HEK293 (cell line): ENCODE measurements around the gene RBM10.

ENCODE experiments used
- CTCF ChIA-PET: fragments of 350-600 bp; formaldehyde crosslinking; extraction: SDS; loops from one replicate; lab custom pipeline; 2021; ENCODE audit warnings: antibody characterized with exemption; lab: Yijun Ruan, JAX
- POLR2A ChIA-PET: fragments of 300-600 bp; formaldehyde crosslinking; extraction: SDS; loops from one replicate; lab custom pipeline; 2020; ENCODE audit warnings: antibody characterized with exemption, inconsistent platforms; lab: Yijun Ruan, JAX
- H3K27ac ChIP-seq: fragments of 200-500 bp; sonication (Bioruptor generic); 2 replicates; pipeline ENCODE4 v1.5.1; 2014; ENCODE audit warnings: low read depth, low read length, control low read depth, inconsistent platforms; ENCODE audit errors: extremely low read depth
- H3K36me3 ChIP-seq, 2 experiments: fragments of 200-500 bp in 1 of 2; sonication (Bioruptor generic) in 1 of 2; 1 replicate in 1 of 2; 2 replicates in 1 of 2; pipeline ENCODE4 v1.5.1; 2014 to 2017; ENCODE audit warnings: inconsistent platforms in 2 of 2, low read length in 2 of 2; ENCODE audit not compliant: control insufficient read depth in 2 of 2, insufficient read depth in 1 of 2
- H3K4me1 ChIP-seq: fragments of 200-500 bp; sonication (Bioruptor generic); 2 replicates; pipeline ENCODE4 v1.5.1; 2014; ENCODE audit warnings: mild to moderate bottlenecking, low read length, inconsistent platforms; ENCODE audit not compliant: control insufficient read depth, insufficient read depth
- H3K4me3 ChIP-seq: 2 replicates; pipeline ENCODE4 v1.5.1; 2011; ENCODE audit warnings: low read depth, mild to moderate bottlenecking, control low read depth, low read length, moderate library complexity
- H3K9me3 ChIP-seq: fragments of 200-500 bp; sonication (Bioruptor generic); 2 replicates; pipeline ENCODE4 v1.5.1; 2014; ENCODE audit warnings: low read depth, low read length, inconsistent platforms; ENCODE audit not compliant: control insufficient read depth, insufficient read depth
- KLF7 ChIP-seq: fragments of 450-650 bp; formaldehyde crosslinking; IDR thresholded peaks from 2 replicates; pipeline ENCODE4 v1.5.1; 2016; ENCODE audit warnings: missing biosample characterization, missing genetic modification characterization, borderline replicate concordance
- REST ChIP-seq: fragments of 450-650 bp; formaldehyde crosslinking; IDR thresholded peaks from 2 replicates; pipeline ENCODE4 v1.5.1; 2016; ENCODE audit warnings: missing biosample characterization, missing genetic modification characterization
- ZBTB10 ChIP-seq: fragments of 450-650 bp; formaldehyde crosslinking; IDR thresholded peaks from 2 replicates; pipeline ENCODE4 v1.5.1; 2016; ENCODE audit warnings: missing biosample characterization, missing genetic modification characterization
- ZBTB8A ChIP-seq: fragments of 450-650 bp; formaldehyde crosslinking; IDR thresholded peaks from 2 replicates; pipeline ENCODE4 v1.5.1; 2016; ENCODE audit warnings: missing biosample characterization, missing genetic modification characterization
- ZEB2 ChIP-seq: fragments of 450-650 bp; formaldehyde crosslinking; IDR thresholded peaks from 2 replicates; pipeline ENCODE4 v1.5.1; 2016; ENCODE audit warnings: missing biosample characterization, missing genetic modification characterization
- ZNF121 ChIP-seq: fragments of 450-650 bp; formaldehyde crosslinking; IDR thresholded peaks from 2 replicates; pipeline ENCODE4 v1.5.1; 2016; ENCODE audit warnings: missing biosample characterization, missing genetic modification characterization
- ZNF18 ChIP-seq: fragments of 450-650 bp; formaldehyde crosslinking; IDR thresholded peaks from 2 replicates; pipeline ENCODE4 v1.5.1; 2016; ENCODE audit warnings: missing biosample characterization, missing genetic modification characterization
- ZNF302 ChIP-seq: fragments of 450-650 bp; formaldehyde crosslinking; IDR thresholded peaks from 2 replicates; pipeline ENCODE4 v1.5.1; 2016; ENCODE audit warnings: missing biosample characterization, missing genetic modification characterization, low read depth
- ZNF366 ChIP-seq: fragments of 450-650 bp; formaldehyde crosslinking; conservative IDR thresholded peaks from 2 replicates; pipeline ENCODE4 v1.5.1; 2016; ENCODE audit warnings: missing biosample characterization, missing genetic modification characterization
- ZNF449 ChIP-seq: fragments of 450-650 bp; formaldehyde crosslinking; IDR thresholded peaks from 2 replicates; pipeline ENCODE4 v1.5.1; 2017; ENCODE audit warnings: missing biosample characterization, mild to moderate bottlenecking, missing genetic modification characterization, moderate library complexity
- ZNF473 ChIP-seq: fragments of 450-650 bp; formaldehyde crosslinking; IDR thresholded peaks from 2 replicates; pipeline ENCODE4 v1.5.1; 2017; ENCODE audit warnings: missing biosample characterization, missing genetic modification characterization
- ZNF513 ChIP-seq: fragments of 450-650 bp; IDR thresholded peaks from 2 replicates; pipeline ENCODE4 v1.5.1; 2018; ENCODE audit warnings: missing biosample characterization, missing genetic modification characterization
- ZNF544 ChIP-seq: fragments of 450-650 bp; formaldehyde crosslinking; IDR thresholded peaks from 2 replicates; pipeline ENCODE4 v1.5.0; 2017; ENCODE audit warnings: missing biosample characterization, missing genetic modification characterization
- ZNF549 ChIP-seq: fragments of 450-650 bp; IDR thresholded peaks from 2 replicates; pipeline ENCODE4 v1.5.1; 2018; ENCODE audit warnings: missing biosample characterization, missing genetic modification characterization, mild to moderate bottlenecking, inconsistent platforms, moderate library complexity
- ZNF558 ChIP-seq: fragments of 450-650 bp; formaldehyde crosslinking; IDR thresholded peaks from 2 replicates; pipeline ENCODE4 v1.5.1; 2016; ENCODE audit warnings: missing biosample characterization, missing genetic modification characterization
- ZNF580 ChIP-seq: fragments of 450-650 bp; formaldehyde crosslinking; IDR thresholded peaks from 2 replicates; pipeline ENCODE4 v1.5.1; 2016; ENCODE audit warnings: missing biosample characterization, missing genetic modification characterization
- ZNF670 ChIP-seq: fragments of 450-650 bp; formaldehyde crosslinking; IDR thresholded peaks from 2 replicates; pipeline ENCODE4 v1.5.1; 2016; ENCODE audit warnings: missing biosample characterization, missing genetic modification characterization, low read depth
- ZNF785 ChIP-seq: fragments of 450-650 bp; formaldehyde crosslinking; IDR thresholded peaks from 2 replicates; pipeline ENCODE4 v1.5.1; 2016; ENCODE audit warnings: missing biosample characterization, missing genetic modification characterization
- ZNF830 ChIP-seq: fragments of 450-650 bp; IDR thresholded peaks from 2 replicates; pipeline ENCODE4 v1.5.0; 2018; ENCODE audit warnings: missing biosample characterization, missing genetic modification characterization, low read depth, mild to moderate bottlenecking, moderate library complexity

RBM10 gene

GRCh38 chrX:47187106-47187677 lies 42.2 kb downstream of the RBM10 start (continued):
- TF ChIP-seq ZBTB8A (tag by site-specific recombination) (no peak), KLF7 (tag by site-specific recombination) (no peak), ZNF366 (no peak), ZNF302 (tag by site-specific recombination) (no peak), ZEB2 (tag by site-specific recombination) (no peak), ZNF670 (no peak), ZBTB10 (no peak)

GRCh38 chrX:47189906-47190305 lies 44.9 kb downstream of the RBM10 start:
- Histone ChIP-seq H3K27ac (no peak overlapping the region), H3K36me3 (peaks cover 0 to 27% of the 10 kb centered on the region in 2 experiments; a peak in 2 of 3 replicates), H3K4me1 (peaks cover 4% of the 10 kb centered on the region; the same call in 1 of the 2 replicates), H3K4me3 (no peak overlapping the region), H3K9me3 (no peaks in the 10 kb centered on the region)
- TF ChIP-seq ZNF580 (no peak), ZNF558 (tag by site-specific recombination) (no peak), ZNF549 (tag by site-specific recombination) (no peak), ZNF544 (tag by site-specific recombination) (no peak), ZNF18 (tag by site-specific recombination) (no peak), REST (tag by site-specific recombination) (no peak), ZNF785 (tag by site-specific recombination) (no peak), ZNF121 (tag by site-specific recombination) (no peak), ZNF473 (tag by site-specific recombination) (no peak), ZNF830 (no peak), ZNF449 (tag by site-specific recombination) (no peak), ZNF513 (tag by site-specific recombination) (no peak)
- ChIA-PET CTCF (interaction anchor here (0.6 to 1.2 kb wide), 4 partner anchors 45 to 334 kb away, joined by 3 to 5 read pairs (median 4); partner anchors contain the start of genes NDUFB11 and RBM10), POLR2A (interaction anchor here (0.9 to 2.4 kb wide), 4 partner anchors 10 to 366 kb away, joined by 4 to 26 read pairs (median 8); partner anchors contain the start of genes NDUFB11 and RBM10)
